KG1 (cell line): ENCODE data around the gene PPRC1.

ENCODE experiments used
- DNase-seq: peaks from one replicate; lab custom pipeline; 2025; lab: John Stamatoyannopoulos, UW

Gene PPRC1

GRCh38 chr10:102132563-102133372 lies at the start of gene PPRC1:
Gene PPRC1, plus strand, starts transcription at chr10:102133040. Its CDS starts 29 bp downstream, at chr10:102133069.
- DNase-seq: peak; percentile 99

GRCh38 chr10:102083541-102083940 lies 49.3 kb upstream of the PPRC1 start:
- no peak for DNase-seq

GRCh38 chr10:102085336-102085735 lies 47.5 kb upstream of the PPRC1 start:
- DNase-seq: no peak

GRCh38 chr10:102086196-102086595 lies 46.6 kb upstream of the PPRC1 start:
- no peak for DNase-seq

- no peak for DNase-seq
Measured at GRCh38 chr10:102090772-102091171, 42.1 kb upstream of the PPRC1 start.

- DNase-seq: no peak
Measured at GRCh38 chr10:102096449-102096848, 36.4 kb upstream of the PPRC1 start.

GRCh38 chr10:102101152-102101551 lies 31.7 kb upstream of the PPRC1 start:
- no peak for DNase-seq

- no peak for DNase-seq
Measured at GRCh38 chr10:102102421-102102820, 30.4 kb upstream of the PPRC1 start.

- no peak for DNase-seq
Measured at GRCh38 chr10:102106998-102107397, 25.8 kb upstream of the PPRC1 start.

- no peak for DNase-seq
Measured at GRCh38 chr10:102109166-102110116, 23.4 kb upstream of the PPRC1 start.

GRCh38 chr10:102111276-102111675 lies 21.6 kb upstream of the PPRC1 start:
- DNase-seq: no peak

GRCh38 chr10:102112210-102112817 lies 20.5 kb upstream of the PPRC1 start:
- DNase-seq: no peak

GRCh38 chr10:102113261-102113955 lies 19.4 kb upstream of the PPRC1 start:
- DNase-seq: peak; percentile 14

GRCh38 chr10:102113956-102114857 lies 18.6 kb upstream of the PPRC1 start:
- DNase-seq: no peak

- DNase-seq: peak; percentile 67
Measured at GRCh38 chr10:102114861-102115618, 17.8 kb upstream of the PPRC1 start.

GRCh38 chr10:102115775-102116174 lies 17.1 kb upstream of the PPRC1 start:
- DNase-seq: peak; percentile 20

- DNase-seq: no peak
Measured at GRCh38 chr10:102116656-102117055, 16.2 kb upstream of the PPRC1 start.

- DNase-seq: peak; percentile 53
Measured at GRCh38 chr10:102117391-102118159, 15.3 kb upstream of the PPRC1 start.

GRCh38 chr10:102118867-102119266 lies 14.0 kb upstream of the PPRC1 start:
- no peak for DNase-seq
